ENCODE results near the gene SAP30BP. TPM values are rescaled to one million over a fixed set of nuclear protein-coding genes. Genes with fewer than 3 reads are reported as not detected.

Gene SAP30BP
- total and polyA plus RNA-seq, 2 of the 13 experiments (the other 11 are each of a cell fraction or from before 2014, with no cell fraction given) = 67.7 to 99.4 TPM

- TF ChIP-seq ZGPAT (CRISPR knock-in tag; IDR thresholded peaks at IDR 0.05) (peak; percentile 76), NFKB2 (CRISPR knock-in tag; IDR thresholded peaks at IDR 0.05; ENCODE audit: borderline replicate concordance) (peak; percentile 64; the same call in 1 of the 2 replicates), TBX2 (CRISPR knock-in tag; IDR thresholded peaks at IDR 0.05; ENCODE audit: borderline replicate concordance) (peak; percentile 73), NFYB (CRISPR knock-in tag; IDR thresholded peaks at IDR 0.05) (peak; percentile 91), ZHX2 (IDR thresholded peaks at IDR 0.05; ENCODE audit: low read depth) (peak; percentile 94), ZHX2 (CRISPR knock-in tag; IDR thresholded peaks at IDR 0.05; ENCODE audit: borderline replicate concordance) (no peak), HIVEP1 (CRISPR knock-in tag; IDR thresholded peaks at IDR 0.05) (peak; percentile 72; the same call in 1 of the 2 replicates), MAZ (IDR thresholded peaks at IDR 0.05; ENCODE audit: borderline replicate concordance, low read depth, low read length) (peak; percentile 61; the same call in 1 of the 2 replicates), MAZ (CRISPR knock-in tag; IDR thresholded peaks at IDR 0.05; ENCODE audit: low read depth) (peak; percentile 28; the same call in 1 of the 2 replicates), ZSCAN12 (CRISPR knock-in tag; IDR thresholded peaks at IDR 0.05) (peak; percentile 51; the same call in 1 of the 2 replicates), JARID2 (CRISPR knock-in tag; IDR thresholded peaks at IDR 0.05; ENCODE audit: insufficient replicate concordance) (no peak), ZNF350 (CRISPR knock-in tag; IDR thresholded peaks at IDR 0.05; ENCODE audit: borderline replicate concordance, low read depth) (peak; percentile 96), ZNF709 (CRISPR knock-in tag; IDR thresholded peaks at IDR 0.05) (0 out of 2 replicates have a peak, but pooled peaks have one; percentile 52), IRF9 (CRISPR knock-in tag; IDR thresholded peaks at IDR 0.05; ENCODE audit: borderline replicate concordance) (peak; percentile 53; the same call in 1 of the 2 replicates), ZBTB38 (CRISPR knock-in tag; IDR thresholded peaks at IDR 0.05) (peak; percentile 51; the same call in 1 of the 2 replicates), POLR2AphosphoS5 (IDR thresholded peaks at IDR 0.05; ENCODE audit: low read depth, low read length) (peak; percentile 94), ZSCAN22 (CRISPR knock-in tag; IDR thresholded peaks at IDR 0.05) (no peak), MTA1 (CRISPR knock-in tag; IDR thresholded peaks at IDR 0.05; ENCODE audit: borderline replicate concordance) (peak; percentile 74)
Observed at GRCh38 chr17:75666959-75667790, at the start of gene SAP30BP, which contains the start of gene RECQL5 (continued).
